Measurements from ENCODE around the gene CTNNBL1.

The CTNNBL1 gene

GRCh38 chr20:37669062-37669772 lies 24.6 kb upstream of the CTNNBL1 start:
- DNase-seq (ENCODE audit: low read depth in 1 of 2, low spot score in 1 of 2): peak; percentile 18 to 38
- Histone ChIP-seq H3K27me3 (ENCODE audit: insufficient read depth, poor library complexity, severe bottlenecking) (no peaks in the 10 kb centered on the region), H3K4me3 (replicated peaks; ENCODE audit: insufficient read depth, low read length) (no peak overlapping the region), H3K27ac (replicated peaks) (no peak overlapping the region)
- TF ChIP-seq POLR2AphosphoS5 (IDR thresholded peaks at IDR 0.05; ENCODE audit: low read depth): no peak
- TF ChIP-seq SPI1 (IDR thresholded peaks at IDR 0.05; ENCODE audit: borderline replicate concordance, low read depth): peak; percentile 41; the same call in 1 of the 2 replicates
- TF ChIP-seq CTCF (IDR thresholded peaks at IDR 0.05; ENCODE audit: insufficient read depth, low read length): no peak

- Histone ChIP-seq H3K4me3 (replicated peaks; ENCODE audit: insufficient read depth, low read length) (no peak overlapping the region), H3K27ac (replicated peaks) (no peak overlapping the region), H3K27me3 (ENCODE audit: insufficient read depth, poor library complexity, severe bottlenecking) (no peaks in the 10 kb centered on the region)
- TF ChIP-seq CTCF (IDR thresholded peaks at IDR 0.05; ENCODE audit: insufficient read depth, low read length): no peak
- no peak for TF ChIP-seq GABPA (IDR thresholded peaks at IDR 0.05; ENCODE audit: low read depth)
- TF ChIP-seq SPI1 (IDR thresholded peaks at IDR 0.05; ENCODE audit: borderline replicate concordance, low read depth): no peak
- TF ChIP-seq REST (IDR thresholded peaks at IDR 0.05; ENCODE audit: insufficient replicate concordance, low read depth): no peak
- TF ChIP-seq POLR2AphosphoS5 (IDR thresholded peaks at IDR 0.05; ENCODE audit: low read depth): no peak
- DNase-seq (ENCODE audit: low read depth in 1 of 2, low spot score in 1 of 2): no peak
Measured at GRCh38 chr20:37669773-37670236, 24.0 kb upstream of the CTNNBL1 start.

- no peak overlapping the region for H3K27ac ChIP-seq (replicated peaks)
- no peak for DNase-seq (ENCODE audit: low read depth in 1 of 2, low spot score in 1 of 2)
- TF ChIP-seq POLR2AphosphoS5 (IDR thresholded peaks at IDR 0.05; ENCODE audit: low read depth): no peak
- TF ChIP-seq CTCF (IDR thresholded peaks at IDR 0.05; ENCODE audit: insufficient read depth, low read length): no peak
- TF ChIP-seq GABPA (IDR thresholded peaks at IDR 0.05; ENCODE audit: low read depth): no peak
- TF ChIP-seq REST (IDR thresholded peaks at IDR 0.05; ENCODE audit: insufficient replicate concordance, low read depth): no peak
- no peak for TF ChIP-seq SPI1 (IDR thresholded peaks at IDR 0.05; ENCODE audit: borderline replicate concordance, low read depth)
- no peaks in the 10 kb centered on the region for H3K27me3 ChIP-seq (ENCODE audit: insufficient read depth, poor library complexity, severe bottlenecking)
- no peak overlapping the region for H3K4me3 ChIP-seq (replicated peaks; ENCODE audit: insufficient read depth, low read length)
Measured at GRCh38 chr20:37670351-37670791, 23.5 kb upstream of the CTNNBL1 start.
